GM18502 (cell line): ENCODE data around the gene AFAP1L1.

ENCODE experiments used
- ATAC-seq: cut with Tn5 transposase; IDR thresholded peaks from one replicate; pipeline ENCODE4 v1.9.1; 2021; ENCODE audit warnings: mild to moderate bottlenecking; ENCODE audit not compliant: unreplicated experiment, poor library complexity

AFAP1L1 gene

GRCh38 chr5:149333711-149334443, 62.2 kb downstream of the AFAP1L1 start:
- ATAC-seq = no peak

- ATAC-seq = no peak
These were observed 66.1 kb downstream of the AFAP1L1 start for GRCh38 chr5:149337736-149338135.

GRCh38 chr5:149338364-149338763, 66.7 kb downstream of the AFAP1L1 start:
- ATAC-seq = no peak

GRCh38 chr5:149340920-149341319, 69.3 kb downstream of the AFAP1L1 start:
- no peak for ATAC-seq

DNA sequence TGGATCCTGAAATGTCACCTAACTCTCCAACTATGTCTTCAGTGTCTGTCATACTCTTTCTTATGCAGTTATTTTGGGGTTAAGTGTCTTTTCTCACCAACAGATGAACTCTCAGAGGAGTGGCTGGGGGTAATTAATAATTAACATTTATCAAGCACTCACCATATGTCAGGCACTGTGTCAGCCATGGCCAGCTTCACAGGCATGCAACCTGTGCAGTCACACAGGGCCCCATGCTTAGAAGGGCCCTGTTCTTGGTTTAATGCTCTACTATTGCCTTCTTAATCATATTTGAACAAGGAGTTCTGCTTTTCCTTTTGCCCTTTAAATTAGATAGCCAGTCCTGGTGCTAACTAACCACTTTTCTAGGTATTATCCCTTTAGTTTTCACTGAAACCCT, 70.2 kb downstream of the AFAP1L1 start:
- ATAC-seq = no peak

DNA sequence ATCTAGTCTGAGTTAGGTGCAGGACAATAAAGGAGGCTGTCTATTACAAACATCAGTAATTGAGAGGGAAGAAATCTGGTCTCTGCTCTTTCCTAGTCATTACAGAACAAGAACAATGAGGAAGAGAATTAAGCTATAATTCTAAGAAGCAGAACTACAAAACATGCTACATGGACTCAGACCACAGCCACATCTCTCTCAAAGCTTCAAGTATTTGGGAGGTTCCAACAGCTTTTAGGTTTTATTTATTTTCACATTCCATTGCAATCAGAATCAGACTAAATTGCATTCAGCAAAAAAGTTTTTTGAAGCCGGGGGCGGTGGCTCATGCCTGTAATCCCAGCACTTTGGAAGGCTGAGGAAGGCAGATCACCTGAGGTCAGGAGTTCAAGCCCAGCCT, 72.5 kb downstream of the AFAP1L1 start:
- ATAC-seq = no peak

DNA sequence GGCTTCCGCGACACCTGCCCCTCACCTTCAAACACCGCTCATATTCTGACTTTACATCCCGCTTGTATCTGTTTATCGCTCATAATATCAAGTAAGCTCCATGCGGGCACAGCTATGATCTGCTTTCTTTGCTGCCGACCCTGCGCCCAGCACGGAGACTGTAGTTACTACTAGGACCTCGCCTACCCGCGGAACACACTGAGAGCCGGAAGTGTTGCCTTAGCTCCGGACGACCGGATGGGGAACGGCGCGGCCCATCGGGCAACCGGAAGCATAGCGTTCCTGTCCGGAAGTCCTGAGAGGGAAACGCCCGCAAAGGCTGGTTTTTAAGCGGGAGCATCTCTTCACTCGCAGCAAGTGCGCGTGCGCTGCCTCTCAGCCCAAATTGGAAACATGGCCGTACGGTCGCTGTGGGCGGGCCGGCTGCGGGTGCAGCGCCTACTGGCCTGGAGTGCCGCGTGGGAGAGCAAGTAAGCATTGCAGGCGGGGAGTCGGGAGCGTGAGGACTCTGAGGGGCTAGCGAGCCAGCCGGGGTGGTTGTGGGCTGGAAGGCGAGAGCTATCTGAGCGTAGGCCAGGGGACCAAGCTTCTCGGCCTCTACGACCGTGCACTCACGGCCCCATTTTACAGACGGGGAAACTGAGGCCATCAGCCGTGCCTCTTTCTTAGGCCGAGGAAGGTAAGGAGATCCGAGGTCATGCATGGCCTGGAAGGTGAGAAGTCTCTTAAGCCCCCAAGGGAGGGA, 73.7 kb downstream of the AFAP1L1 start, which contains the start of gene GRPEL2:
GRPEL2 (plus strand) TSS at position 353 of the 745 bp plus-strand sequence; CDS start at position 394, 41 bp downstream.
- peak; percentile 98 for ATAC-seq

GRCh38 chr5:149345892-149346222, 74.2 kb downstream of the AFAP1L1 start:
- ATAC-seq = peak; percentile 10

- ATAC-seq = no peak
These were observed 76.9 kb downstream of the AFAP1L1 start for GRCh38 chr5:149348518-149348917.

- no peak for ATAC-seq
These were observed 77.7 kb downstream of the AFAP1L1 start for GRCh38 chr5:149349382-149349781.

GRCh38 chr5:149352169-149352568, 80.5 kb downstream of the AFAP1L1 start:
- ATAC-seq = no peak

DNA sequence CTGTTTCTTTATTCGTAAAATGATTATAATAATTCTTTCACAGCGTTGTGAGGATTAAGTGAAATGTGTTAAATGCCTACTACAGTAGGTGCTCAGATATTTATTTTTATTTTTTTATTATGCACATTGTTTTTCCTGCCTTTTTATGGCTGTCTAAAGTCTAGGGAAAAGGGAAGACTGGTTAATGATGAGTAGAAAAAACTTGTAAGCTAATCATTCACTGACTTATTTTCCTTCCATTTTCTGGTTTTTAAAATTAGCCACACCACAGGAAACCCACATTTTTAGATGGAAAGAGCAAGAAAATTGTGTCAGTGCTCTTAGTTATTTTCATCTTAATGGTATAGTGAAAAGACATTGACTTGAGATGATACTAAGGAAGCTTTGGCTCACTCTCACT, 82.3 kb downstream of the AFAP1L1 start:
- no peak for ATAC-seq

DNA sequence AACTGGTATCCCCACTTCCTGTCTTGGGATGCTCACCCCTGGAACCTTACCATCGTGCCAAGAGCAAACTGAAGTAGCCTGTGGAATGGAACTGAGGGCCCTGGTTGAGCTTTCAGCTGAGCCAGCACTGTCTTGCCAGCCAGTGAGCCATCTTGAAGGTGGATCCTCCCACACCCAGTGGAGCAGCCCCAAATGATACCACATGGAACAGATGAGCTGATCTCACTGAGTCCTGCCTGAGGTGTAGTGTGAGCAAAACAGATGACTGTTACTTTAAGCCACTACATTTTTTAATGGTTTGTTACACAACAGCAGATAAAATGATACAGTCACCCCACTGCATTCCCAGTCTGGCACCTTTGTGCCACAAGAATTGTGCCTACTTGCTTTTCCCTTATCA, 84.0 kb downstream of the AFAP1L1 start:
- no peak for ATAC-seq

- ATAC-seq = no peak
These were observed 84.7 kb downstream of the AFAP1L1 start for GRCh38 chr5:149356391-149356790.

GRCh38 chr5:149357370-149358293, 86.0 kb downstream of the AFAP1L1 start, which contains the start of gene PCYOX1L:
PCYOX1L (plus strand) TSS chr5:149358046; CDS start chr5:149358069, 23 bp downstream.
- peak; percentile 99 for ATAC-seq

DNA sequence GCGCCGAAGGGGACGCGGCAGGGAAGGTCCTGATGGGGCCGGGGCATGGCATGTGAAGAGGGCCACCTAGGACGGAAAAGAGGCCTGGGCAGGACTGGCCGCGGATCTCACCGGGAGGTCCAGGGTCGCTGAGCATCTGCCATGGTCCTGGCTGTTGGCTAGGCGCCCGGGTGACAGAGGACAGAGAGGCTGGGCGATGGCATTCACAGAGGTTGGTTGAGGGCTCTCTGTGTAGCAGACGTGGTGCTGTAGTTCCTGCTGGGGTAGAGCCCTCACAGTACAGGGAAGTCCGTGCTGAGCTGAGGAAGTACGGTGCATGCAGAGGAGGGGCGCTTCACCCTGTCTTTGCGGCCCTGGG, 86.6 kb downstream of the AFAP1L1 start:
- peak; percentile 11 for ATAC-seq

GRCh38 chr5:149358868-149359495, 87.3 kb downstream of the AFAP1L1 start:
- no peak for ATAC-seq

- no peak for ATAC-seq
These were observed 88.6 kb downstream of the AFAP1L1 start for GRCh38 chr5:149360272-149360671.

GRCh38 chr5:149362541-149362940, 90.9 kb downstream of the AFAP1L1 start:
- ATAC-seq = no peak

GRCh38 chr5:149363358-149363757, 91.7 kb downstream of the AFAP1L1 start:
- ATAC-seq = no peak
